ENCODE measurements around the gene CDH13. TPM values are rescaled to one million over a fixed set of nuclear protein-coding genes. Genes with fewer than 3 reads are reported as not detected.

Gene CDH13
- total RNA-seq, 1 donor from 2014 or later = 45.1 TPM

DNA sequence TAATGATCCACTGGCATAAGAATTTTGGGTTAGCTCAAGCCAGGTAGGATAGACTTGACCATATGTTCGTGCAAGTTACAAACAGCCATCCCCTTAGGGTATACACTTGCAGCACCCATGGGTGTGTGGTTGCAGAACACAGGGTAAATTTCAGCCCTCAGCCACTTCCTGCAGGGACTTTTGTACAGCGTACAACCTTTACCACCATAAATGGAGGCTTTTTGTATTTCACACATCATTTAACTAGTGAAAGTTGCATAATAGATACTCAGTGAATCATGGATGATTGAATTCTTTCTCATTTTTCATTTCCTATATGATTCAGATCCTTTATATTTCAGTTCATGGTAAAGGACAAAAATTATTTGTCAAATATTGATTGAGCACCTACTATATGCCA is 473.9 kb downstream of the CDH13 start:
- DNase-seq (ENCODE audit: low spot score) = no peak
- H3K27me3 Mint-ChIP-seq (ENCODE audit: low read depth) = no peaks in the 10 kb centered on the region
- no peak overlapping the region for H3K27ac Mint-ChIP-seq (ENCODE audit: unreplicated experiment)
- H3K4me3 Mint-ChIP-seq (ENCODE audit: unreplicated experiment) = no peak overlapping the region
- peaks cover 6% of the 10 kb centered on the region for H3K4me1 Mint-ChIP-seq (ENCODE audit: low read depth)
- peaks cover 1% of the 10 kb centered on the region for H3K36me3 Mint-ChIP-seq (ENCODE audit: low read depth)
- TF ChIP-seq CTCF (IDR thresholded peaks at IDR 0.05) = no peak
- H3K9me3 Mint-ChIP-seq (ENCODE audit: low read depth) = peaks cover 27% of the 10 kb centered on the region

- Mint-ChIP-seq H3K4me3 (ENCODE audit: unreplicated experiment) (no peak overlapping the region), H3K36me3 (ENCODE audit: low read depth) (peaks cover 3% of the 10 kb centered on the region), H3K27me3 (ENCODE audit: low read depth) (no peaks in the 10 kb centered on the region), H3K27ac (ENCODE audit: unreplicated experiment) (no peak overlapping the region), H3K4me1 (ENCODE audit: low read depth) (peaks cover 3% of the 10 kb centered on the region), H3K9me3 (ENCODE audit: low read depth) (peaks cover 27% of the 10 kb centered on the region)
- no peak for DNase-seq (ENCODE audit: low spot score)
- TF ChIP-seq CTCF (IDR thresholded peaks at IDR 0.05) = no peak
Measured at GRCh38 chr16:83102336-83102735, 475.6 kb downstream of the CDH13 start.

GRCh38 chr16:83105279-83106077 is 478.7 kb downstream of the CDH13 start:
- TF ChIP-seq CTCF (IDR thresholded peaks at IDR 0.05) = no peak
- H3K27me3 Mint-ChIP-seq (ENCODE audit: low read depth) = no peaks in the 10 kb centered on the region
- H3K9me3 Mint-ChIP-seq (ENCODE audit: low read depth) = peaks cover 11% of the 10 kb centered on the region
- peaks cover 2% of the 10 kb centered on the region for H3K36me3 Mint-ChIP-seq (ENCODE audit: low read depth)
- no peak overlapping the region for H3K27ac Mint-ChIP-seq (ENCODE audit: unreplicated experiment)
- peaks cover 3% of the 10 kb centered on the region for H3K4me1 Mint-ChIP-seq (ENCODE audit: low read depth)
- no peak for DNase-seq (ENCODE audit: low spot score)
- no peak overlapping the region for H3K4me3 Mint-ChIP-seq (ENCODE audit: unreplicated experiment)

GRCh38 chr16:83109490-83110125 is 482.8 kb downstream of the CDH13 start:
- Mint-ChIP-seq H3K27me3 (ENCODE audit: low read depth) (peaks cover 4% of the 10 kb centered on the region), H3K9me3 (ENCODE audit: low read depth) (no peaks in the 10 kb centered on the region), H3K4me1 (ENCODE audit: low read depth) (peaks cover 3% of the 10 kb centered on the region), H3K4me3 (ENCODE audit: unreplicated experiment) (no peak overlapping the region), H3K27ac (ENCODE audit: unreplicated experiment) (no peak overlapping the region), H3K36me3 (ENCODE audit: low read depth) (peaks cover 2% of the 10 kb centered on the region)
- peak; percentile 15 for TF ChIP-seq CTCF (IDR thresholded peaks at IDR 0.05)
- no peak for DNase-seq (ENCODE audit: low spot score)

DNA sequence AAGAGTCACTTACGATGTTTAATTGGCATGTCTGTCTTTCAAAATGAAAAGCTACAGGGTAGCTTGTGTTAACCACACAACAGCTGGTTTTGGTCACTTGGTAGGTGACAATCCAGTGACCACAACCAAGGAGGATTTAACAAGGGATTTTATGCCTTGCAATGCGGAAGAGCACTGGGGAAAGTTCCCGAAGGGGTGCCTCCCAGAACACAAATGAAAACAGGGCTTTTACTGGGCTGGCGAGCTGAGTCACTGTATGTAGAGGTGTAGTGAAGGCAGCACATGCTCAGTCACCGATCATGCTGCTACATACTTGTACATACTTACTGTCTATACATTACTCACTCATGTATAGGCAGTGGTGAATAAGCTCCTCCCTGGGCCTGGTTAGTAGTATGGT is 483.5 kb downstream of the CDH13 start:
- no peak for TF ChIP-seq CTCF (IDR thresholded peaks at IDR 0.05)
- Mint-ChIP-seq H3K36me3 (ENCODE audit: low read depth) (peaks cover 2% of the 10 kb centered on the region), H3K9me3 (ENCODE audit: low read depth) (no peaks in the 10 kb centered on the region), H3K27ac (ENCODE audit: unreplicated experiment) (no peak overlapping the region), H3K4me1 (ENCODE audit: low read depth) (peaks cover 3% of the 10 kb centered on the region), H3K27me3 (ENCODE audit: low read depth) (peaks cover 4% of the 10 kb centered on the region), H3K4me3 (ENCODE audit: unreplicated experiment) (no peak overlapping the region)
- no peak for DNase-seq (ENCODE audit: low spot score)
